HepG2 (cell line): Measurements from ENCODE around the gene DPEP2NB. TPM values are rescaled to one million over a fixed set of nuclear protein-coding genes. Genes with fewer than 3 reads are reported as not detected.

Experiments
- ARNT2 ChIP-seq: sonication (generic); formaldehyde crosslinking; IDR thresholded peaks from 2 replicates; pipeline ENCODE4 v1.8.0; 2022; ENCODE audit warnings: mild to moderate bottlenecking, low read depth, missing genetic modification reagents, moderate library complexity
- ERF ChIP-seq: IDR thresholded peaks from 2 replicates; pipeline ENCODE4 v1.6.1; 2018; ENCODE audit warnings: missing biosample characterization, missing genetic modification reagents
- FOSL2 ChIP-seq: sonication (generic); formaldehyde crosslinking; IDR thresholded peaks from 2 replicates; pipeline ENCODE4 v1.4.0; 2020; ENCODE audit warnings: missing genetic modification reagents
- FOXK2 ChIP-seq: fragments of 450-650 bp; IDR thresholded peaks from 2 replicates; pipeline ENCODE4 v1.6.1; 2016
- HHEX ChIP-seq: IDR thresholded peaks from 2 replicates; pipeline ENCODE4 v1.6.1; 2016; ENCODE audit warnings: control low read depth
- HIVEP1 ChIP-seq: sonication (generic); formaldehyde crosslinking; IDR thresholded peaks from 2 replicates; pipeline ENCODE4 v1.4.0; 2020; ENCODE audit warnings: mild to moderate bottlenecking, missing genetic modification reagents
- HMG20A ChIP-seq: IDR thresholded peaks from 2 replicates; pipeline ENCODE4 v1.6.1; 2016; ENCODE audit warnings: borderline replicate concordance
- HNRNPLL ChIP-seq: fragments of 200-400 bp; formaldehyde crosslinking; IDR thresholded peaks from 2 replicates; pipeline ENCODE4 v1.6.1; 2017; ENCODE audit warnings: mild to moderate bottlenecking, low read depth, low read length; ENCODE audit not compliant: poor library complexity, severe bottlenecking
- MAFG ChIP-seq: sonication (generic); formaldehyde crosslinking; IDR thresholded peaks from 2 replicates; pipeline ENCODE4 v1.5.1; 2020; ENCODE audit warnings: mild to moderate bottlenecking, missing genetic modification reagents
- NR2F1 ChIP-seq, 2 experiments: fragments of 450-650 bp in 1 of 2; formaldehyde crosslinking in 1 of 2; IDR thresholded peaks; 2 replicates each; pipeline versions ENCODE4 v1.5.0 to v1.6.1; 2016 to 2020; ENCODE audit warnings: mild to moderate bottlenecking in 1 of 2, missing compliant biosample characterization in 1 of 2, missing genetic modification reagents in 1 of 2, moderate library complexity in 1 of 2
- POLR2G ChIP-seq: fragments of 200-400 bp; formaldehyde crosslinking; IDR thresholded peaks from 2 replicates; pipeline ENCODE4 v1.6.1; 2018; ENCODE audit warnings: mild to moderate bottlenecking, low read depth, low read length, moderate library complexity
- PTBP1 ChIP-seq: fragments of 200-400 bp; formaldehyde crosslinking; IDR thresholded peaks from 2 replicates; pipeline ENCODE4 v1.6.1; 2018; ENCODE audit warnings: low read length, low read depth; ENCODE audit not compliant: poor library complexity, severe bottlenecking
- SNAI1 ChIP-seq: sonication (generic); formaldehyde crosslinking; IDR thresholded peaks from 2 replicates; pipeline ENCODE4 v1.5.0; 2020; ENCODE audit warnings: mild to moderate bottlenecking, missing genetic modification reagents, borderline replicate concordance
- SRF ChIP-seq: IDR thresholded peaks from 2 replicates; pipeline ENCODE4 v1.6.1; 2011; ENCODE audit warnings: mild to moderate bottlenecking, low read depth, low read length, moderate library complexity
- TCF12 ChIP-seq, 2 experiments: fragments of 450-650 bp in 1 of 2; sonication (generic) in 1 of 2; formaldehyde crosslinking in 1 of 2; IDR thresholded peaks; 2 replicates each; pipeline versions ENCODE4 v1.6.1 to v1.8.0; 2017 to 2022; ENCODE audit warnings: antibody characterized with exemption in 1 of 2, mild to moderate bottlenecking in 1 of 2, missing genetic modification reagents in 1 of 2, moderate library complexity in 1 of 2
- TP53 ChIP-seq: sonication (generic); formaldehyde crosslinking; conservative IDR thresholded peaks from 2 replicates; pipeline ENCODE4 v1.4.0; 2020; ENCODE audit warnings: missing genetic modification reagents
- ZFP1 ChIP-seq: IDR thresholded peaks from 2 replicates; pipeline ENCODE4 v1.6.1; 2016
- ZNF451 ChIP-seq: sonication (generic); formaldehyde crosslinking; IDR thresholded peaks from 2 replicates; pipeline ENCODE4 v1.5.0; 2020; ENCODE audit warnings: mild to moderate bottlenecking, missing genetic modification reagents
- ZNF619 ChIP-seq: sonication (generic); formaldehyde crosslinking; IDR thresholded peaks from 2 replicates; pipeline ENCODE4 v1.4.0; 2020; ENCODE audit warnings: mild to moderate bottlenecking, missing genetic modification reagents
- polyA plus RNA-seq, 8 experiments: library from polyadenylated mRNA; depleted of rRNA in 3 of 8; stranded (reverse) in 7 of 8; unstranded in 1 of 8; fragments of >200 nt; fragmentation: Illumina TruSeq in 4 of 8; extraction: Trizol in 4 of 8; gene quantifications; 2 replicates each; pipeline versions ENCODE4 v1.2.1 to v1.2.3, GENCODE V29; 2011 to 2016; ENCODE audit warnings: low read depth in 4 of 8, missing spikeins in 1 of 8, mixed read lengths in 1 of 8; ENCODE audit not compliant: insufficient read depth in 1 of 8
- total RNA-seq, 5 experiments: library from RNA; depleted of rRNA; stranded (reverse); fragments of >200 nt; fragmentation: Illumina TruSeq; extraction: Trizol; gene quantifications; 2 replicates each; pipeline ENCODE4 v1.2.3, GENCODE V29; 2016; ENCODE audit warnings: low read depth in 1 of 5
- TF ChIP-seq, protein P1 (sequence below): sonication (generic); formaldehyde crosslinking; IDR thresholded peaks from 2 replicates; pipeline ENCODE4 v1.5.0; 2020; ENCODE audit warnings: mild to moderate bottlenecking, missing genetic modification reagents
- TF ChIP-seq, protein P2 (sequence below): sonication (generic); formaldehyde crosslinking; IDR thresholded peaks from 2 replicates; pipeline ENCODE4 v1.5.0; 2020; ENCODE audit warnings: mild to moderate bottlenecking, missing genetic modification reagents, borderline replicate concordance
- TF ChIP-seq, protein P3 (sequence below): sonication (generic); formaldehyde crosslinking; IDR thresholded peaks from 2 replicates; pipeline ENCODE4 v1.4.0; 2020; ENCODE audit warnings: mild to moderate bottlenecking, missing genetic modification reagents, borderline replicate concordance

The DPEP2NB gene
- total and polyA plus RNA-seq, 2 of the 13 experiments (the other 11 are each of a cell fraction or from before 2014, with no cell fraction given) = not detected

DNA sequence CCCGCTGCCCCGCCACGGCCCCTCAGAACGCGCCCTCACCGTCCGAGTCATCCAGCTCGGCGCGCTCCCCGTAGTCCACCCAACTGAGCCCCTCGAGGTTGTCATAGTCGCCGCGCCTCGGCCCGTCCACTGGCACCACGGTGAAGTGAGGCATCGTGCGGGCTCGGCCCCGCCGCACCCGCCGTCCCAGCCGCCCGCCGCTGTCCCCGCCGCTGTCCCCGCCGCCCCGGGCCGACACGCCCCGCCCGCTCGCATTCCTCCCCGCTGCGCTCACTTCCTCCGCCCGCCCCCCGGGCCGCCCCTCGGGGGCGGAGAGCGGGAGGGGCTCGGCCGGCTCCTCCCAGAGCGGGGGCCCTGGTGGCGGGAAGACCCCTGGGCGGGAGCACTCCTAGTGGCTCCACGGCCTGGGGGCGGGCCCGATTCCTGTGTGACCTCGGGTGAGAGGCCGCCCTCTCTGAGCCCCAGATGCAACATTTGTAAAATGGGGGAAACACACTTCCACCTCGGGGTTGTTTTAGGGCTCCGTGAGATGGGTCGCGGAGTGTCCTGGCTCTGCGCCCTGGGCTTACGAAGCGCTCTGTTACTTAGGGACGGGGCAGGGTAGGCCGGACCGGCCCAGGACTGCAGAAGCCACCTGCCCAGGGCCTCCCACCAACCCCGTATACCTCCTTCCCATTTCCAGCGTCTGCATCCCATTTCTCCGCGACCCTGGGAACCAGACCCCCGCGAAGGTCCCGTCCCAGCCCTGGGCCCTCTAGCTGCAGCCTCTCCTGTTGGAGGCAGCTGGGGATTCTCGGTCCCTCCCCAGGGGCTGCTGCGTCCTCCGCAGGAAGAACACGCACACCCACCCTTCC is 47.1 kb downstream of the DPEP2NB start, which contains the start of gene SLC12A4 (continued):
- TF ChIP-seq TCF12 (IDR thresholded peaks at IDR 0.05) (no peak), TCF12 (CRISPR knock-in tag; IDR thresholded peaks at IDR 0.05) (no peak; the same call in 1 of the 2 replicates), POLR2G (peak; percentile 70), ERF (peak; percentile 62; the same call in 1 of the 2 replicates), ZFP1 (CRISPR knock-in tag) (peak; percentile 61; the same call in 1 of the 2 replicates), ZNF451 (CRISPR knock-in tag) (peak; percentile 90), SNAI1 (CRISPR knock-in tag) (peak; percentile 77; the same call in 1 of the 2 replicates), NR2F1 (CRISPR knock-in tag; IDR thresholded peaks at IDR 0.05) (peak; percentile 33 to 40; a peak in 2 of 4 replicates), SRF (no peak), MAFG (CRISPR knock-in tag) (no peak), PTBP1 (no peak), TP53 (CRISPR knock-in tag) (0 out of 2 replicates have a peak, but pooled peaks have one; percentile 28), ZNF619 (peak; percentile 90), ARNT2 (CRISPR knock-in tag) (peak; percentile 43; the same call in 1 of the 2 replicates), HHEX (no peak), HMG20A (CRISPR knock-in tag) (0 out of 2 replicates have a peak, but pooled peaks have one; percentile 9), FOSL2 (peak; percentile 76), HIVEP1 (CRISPR knock-in tag) (peak; percentile 96), HNRNPLL (peak; percentile 70), FOXK2 (no peak)
- TF ChIP-seq, protein P1, sequence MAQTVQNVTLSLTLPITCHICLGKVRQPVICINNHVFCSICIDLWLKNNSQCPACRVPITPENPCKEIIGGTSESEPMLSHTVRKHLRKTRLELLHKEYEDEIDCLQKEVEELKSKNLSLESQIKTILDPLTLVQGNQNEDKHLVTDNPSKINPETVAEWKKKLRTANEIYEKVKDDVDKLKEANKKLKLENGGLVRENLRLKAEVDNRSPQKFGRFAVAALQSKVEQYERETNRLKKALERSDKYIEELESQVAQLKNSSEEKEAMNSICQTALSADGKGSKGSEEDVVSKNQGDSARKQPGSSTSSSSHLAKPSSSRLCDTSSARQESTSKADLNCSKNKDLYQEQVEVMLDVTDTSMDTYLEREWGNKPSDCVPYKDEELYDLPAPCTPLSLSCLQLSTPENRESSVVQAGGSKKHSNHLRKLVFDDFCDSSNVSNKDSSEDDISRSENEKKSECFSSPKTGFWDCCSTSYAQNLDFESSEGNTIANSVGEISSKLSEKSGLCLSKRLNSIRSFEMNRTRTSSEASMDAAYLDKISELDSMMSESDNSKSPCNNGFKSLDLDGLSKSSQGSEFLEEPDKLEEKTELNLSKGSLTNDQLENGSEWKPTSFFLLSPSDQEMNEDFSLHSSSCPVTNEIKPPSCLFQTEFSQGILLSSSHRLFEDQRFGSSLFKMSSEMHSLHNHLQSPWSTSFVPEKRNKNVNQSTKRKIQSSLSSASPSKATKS (CRISPR knock-in tag) = 0 out of 2 replicates have a peak, but pooled peaks have one; percentile 28
- TF ChIP-seq, protein P2, sequence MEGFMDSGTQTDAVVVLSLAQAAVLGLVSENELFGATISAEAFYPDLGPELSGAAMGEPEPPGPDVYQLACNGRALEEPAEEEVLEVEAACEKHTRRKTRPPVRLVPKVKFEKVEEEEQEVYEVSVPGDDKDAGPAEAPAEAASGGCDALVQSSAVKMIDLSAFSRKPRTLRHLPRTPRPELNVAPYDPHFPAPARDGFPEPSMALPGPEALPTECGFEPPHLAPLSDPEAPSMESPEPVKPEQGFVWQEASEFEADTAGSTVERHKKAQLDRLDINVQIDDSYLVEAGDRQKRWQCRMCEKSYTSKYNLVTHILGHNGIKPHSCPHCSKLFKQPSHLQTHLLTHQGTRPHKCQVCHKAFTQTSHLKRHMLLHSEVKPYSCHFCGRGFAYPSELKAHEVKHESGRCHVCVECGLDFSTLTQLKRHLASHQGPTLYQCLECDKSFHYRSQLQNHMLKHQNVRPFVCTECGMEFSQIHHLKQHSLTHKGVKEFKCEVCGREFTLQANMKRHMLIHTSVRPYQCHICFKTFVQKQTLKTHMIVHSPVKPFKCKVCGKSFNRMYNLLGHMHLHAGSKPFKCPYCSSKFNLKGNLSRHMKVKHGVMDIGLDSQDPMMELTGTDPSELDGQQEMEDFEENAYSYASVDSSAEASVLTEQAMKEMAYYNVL (CRISPR knock-in tag) = peak; percentile 61; the same call in 1 of the 2 replicates
- TF ChIP-seq, protein P3, sequence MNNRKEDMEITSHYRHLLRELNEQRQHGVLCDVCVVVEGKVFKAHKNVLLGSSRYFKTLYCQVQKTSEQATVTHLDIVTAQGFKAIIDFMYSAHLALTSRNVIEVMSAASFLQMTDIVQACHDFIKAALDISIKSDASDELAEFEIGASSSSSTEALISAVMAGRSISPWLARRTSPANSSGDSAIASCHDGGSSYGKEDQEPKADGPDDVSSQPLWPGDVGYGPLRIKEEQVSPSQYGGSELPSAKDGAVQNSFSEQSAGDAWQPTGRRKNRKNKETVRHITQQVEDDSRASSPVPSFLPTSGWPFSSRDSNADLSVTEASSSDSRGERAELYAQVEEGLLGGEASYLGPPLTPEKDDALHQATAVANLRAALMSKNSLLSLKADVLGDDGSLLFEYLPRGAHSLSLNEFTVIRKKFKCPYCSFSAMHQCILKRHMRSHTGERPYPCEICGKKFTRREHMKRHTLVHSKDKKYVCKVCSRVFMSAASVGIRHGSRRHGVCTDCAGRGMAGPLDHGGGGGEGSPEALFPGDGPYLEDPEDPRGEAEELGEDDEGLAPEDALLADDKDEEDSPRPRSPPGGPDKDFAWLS (CRISPR knock-in tag) = no peak
